ENCODE measurements around the gene TMEM14C.

TMEM14C gene

GRCh38 chr6:10759312-10759839 lies 36.5 kb downstream of the TMEM14C start:
- no peak overlapping the region for H2AFZ ChIP-seq (ENCODE audit: low read depth, low read length)
- H3K9me3 ChIP-seq (ENCODE audit: low read length) = no peaks in the 10 kb centered on the region
- H3K4me3 ChIP-seq (ENCODE audit: low read length) = no peak overlapping the region
- no peaks in the 10 kb centered on the region for H3K27me3 ChIP-seq (ENCODE audit: insufficient read depth, low read length)
- H3K4me1 ChIP-seq (ENCODE audit: insufficient read depth, low read length) = no peaks in the 10 kb centered on the region
- H3K36me3 ChIP-seq (ENCODE audit: insufficient read depth, low read length) = peaks cover 28% of the 10 kb centered on the region

- Histone ChIP-seq H3K4me1 (ENCODE audit: insufficient read depth, low read length) (no peaks in the 10 kb centered on the region), H2AFZ (ENCODE audit: low read depth, low read length) (no peak overlapping the region), H3K4me3 (ENCODE audit: low read length) (no peak overlapping the region), H3K36me3 (ENCODE audit: insufficient read depth, low read length) (peaks cover 23% of the 10 kb centered on the region), H3K9me3 (ENCODE audit: low read length) (no peaks in the 10 kb centered on the region), H3K27me3 (ENCODE audit: insufficient read depth, low read length) (no peaks in the 10 kb centered on the region)
These were observed 37.0 kb downstream of the TMEM14C start for GRCh38 chr6:10759884-10760329.

GRCh38 chr6:10763006-10763405 lies 40.1 kb downstream of the TMEM14C start:
- H3K4me3 ChIP-seq (ENCODE audit: low read length) = no peak overlapping the region
- H3K4me1 ChIP-seq (ENCODE audit: insufficient read depth, low read length) = no peaks in the 10 kb centered on the region
- H2AFZ ChIP-seq (ENCODE audit: low read depth, low read length) = no peak overlapping the region
- H3K9me3 ChIP-seq (ENCODE audit: low read length) = no peaks in the 10 kb centered on the region
- H3K27me3 ChIP-seq (ENCODE audit: insufficient read depth, low read length) = no peaks in the 10 kb centered on the region
- peaks cover 10% of the 10 kb centered on the region for H3K36me3 ChIP-seq (ENCODE audit: insufficient read depth, low read length)

GRCh38 chr6:10769419-10769818 lies 46.5 kb downstream of the TMEM14C start:
- Histone ChIP-seq H3K36me3 (ENCODE audit: insufficient read depth, low read length) (peaks cover 28% of the 10 kb centered on the region), H3K27me3 (ENCODE audit: insufficient read depth, low read length) (no peaks in the 10 kb centered on the region), H3K9me3 (ENCODE audit: low read length) (no peaks in the 10 kb centered on the region), H3K4me1 (ENCODE audit: insufficient read depth, low read length) (no peaks in the 10 kb centered on the region), H3K4me3 (ENCODE audit: low read length) (no peak overlapping the region), H2AFZ (ENCODE audit: low read depth, low read length) (no peak overlapping the region)

GRCh38 chr6:10771371-10771894 lies 48.6 kb downstream of the TMEM14C start:
- Histone ChIP-seq H3K4me1 (ENCODE audit: insufficient read depth, low read length) (no peaks in the 10 kb centered on the region), H3K4me3 (ENCODE audit: low read length) (no peak overlapping the region), H3K36me3 (ENCODE audit: insufficient read depth, low read length) (peaks cover 39% of the 10 kb centered on the region), H3K27me3 (ENCODE audit: insufficient read depth, low read length) (no peaks in the 10 kb centered on the region), H2AFZ (ENCODE audit: low read depth, low read length) (no peak overlapping the region), H3K9me3 (ENCODE audit: low read length) (no peaks in the 10 kb centered on the region)

- no peak overlapping the region for H3K4me3 ChIP-seq (ENCODE audit: low read length)
- H3K4me1 ChIP-seq (ENCODE audit: insufficient read depth, low read length) = no peaks in the 10 kb centered on the region
- peaks cover 35% of the 10 kb centered on the region for H3K36me3 ChIP-seq (ENCODE audit: insufficient read depth, low read length)
- no peaks in the 10 kb centered on the region for H3K27me3 ChIP-seq (ENCODE audit: insufficient read depth, low read length)
- H2AFZ ChIP-seq (ENCODE audit: low read depth, low read length) = no peak overlapping the region
- H3K9me3 ChIP-seq (ENCODE audit: low read length) = no peaks in the 10 kb centered on the region
These were observed 55.4 kb downstream of the TMEM14C start for GRCh38 chr6:10778230-10778629.

GRCh38 chr6:10779076-10779475 lies 56.2 kb downstream of the TMEM14C start:
- Histone ChIP-seq H3K27me3 (ENCODE audit: insufficient read depth, low read length) (no peaks in the 10 kb centered on the region), H3K4me1 (ENCODE audit: insufficient read depth, low read length) (no peaks in the 10 kb centered on the region), H3K9me3 (ENCODE audit: low read length) (no peaks in the 10 kb centered on the region), H2AFZ (ENCODE audit: low read depth, low read length) (no peak overlapping the region), H3K4me3 (ENCODE audit: low read length) (no peak overlapping the region), H3K36me3 (ENCODE audit: insufficient read depth, low read length) (peaks cover 33% of the 10 kb centered on the region)

Data from neuron (in vitro differentiated cells).